Activated CD4-positive, alpha-beta T cell treated with anti-CD3 and anti-CD28 coated beads for 24 hours (primary cell): ENCODE results near the gene UBE2D2.

Experiments used
- DNase-seq, 2 donors: peaks; one replicate each; pipeline ENCODE4 v3.0.0-alpha.2; 2020; ENCODE audit warnings: low read depth in 2 of 2

The UBE2D2 gene

GRCh38 chr5:139660105-139660922 lies 99.2 kb downstream of the UBE2D2 start:
- DNase-seq = no peak

- DNase-seq = no peak
Measured at GRCh38 chr5:139660923-139661814, 100.0 kb downstream of the UBE2D2 start.

GRCh38 chr5:139662617-139663016 lies 101.5 kb downstream of the UBE2D2 start:
- DNase-seq = no peak

DNA sequence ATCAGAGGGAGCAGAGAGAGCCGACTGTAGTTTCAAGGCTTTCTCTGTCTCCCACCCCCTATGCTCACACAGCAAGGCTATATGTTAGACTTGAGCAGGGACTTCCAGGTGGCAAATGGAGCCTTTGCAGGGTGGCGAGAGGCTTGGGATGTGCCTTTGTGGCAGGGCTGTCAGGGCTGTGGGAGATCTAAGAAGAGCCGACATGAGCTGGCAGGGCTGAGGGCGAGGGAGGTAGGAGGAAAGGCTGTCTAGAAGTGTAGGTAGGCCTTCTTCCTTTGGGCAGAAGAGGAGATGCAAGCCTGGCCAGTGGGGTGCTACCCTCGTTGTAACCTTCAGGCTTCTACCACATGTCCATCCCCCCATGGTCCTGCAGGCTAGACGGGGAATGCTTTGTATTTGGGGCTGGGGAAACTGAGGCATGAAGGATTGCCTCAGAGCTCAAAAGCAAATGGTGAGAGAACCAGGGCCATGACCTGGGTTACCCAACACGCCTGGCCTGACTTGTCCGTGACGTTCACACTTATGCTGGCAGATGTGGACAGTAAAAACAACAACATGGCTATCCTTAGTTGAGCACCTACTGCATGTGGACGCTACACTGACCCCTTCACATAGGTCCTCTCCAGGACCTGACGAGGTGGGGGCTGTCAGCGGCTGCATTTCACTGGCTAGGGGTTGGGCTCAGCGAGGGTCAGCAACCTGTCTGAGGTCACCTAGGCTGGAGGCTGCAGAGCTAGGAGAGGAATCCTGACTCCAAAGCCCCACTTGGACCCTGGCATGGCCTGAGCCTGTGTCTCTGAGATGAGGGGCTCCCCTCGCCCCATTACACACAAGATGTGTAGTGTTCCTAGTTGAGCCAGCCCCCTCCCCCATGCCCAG lies 102.3 kb downstream of the UBE2D2 start:
- DNase-seq = no peak

GRCh38 chr5:139664086-139664693 lies 103.1 kb downstream of the UBE2D2 start:
- DNase-seq = no peak

DNA sequence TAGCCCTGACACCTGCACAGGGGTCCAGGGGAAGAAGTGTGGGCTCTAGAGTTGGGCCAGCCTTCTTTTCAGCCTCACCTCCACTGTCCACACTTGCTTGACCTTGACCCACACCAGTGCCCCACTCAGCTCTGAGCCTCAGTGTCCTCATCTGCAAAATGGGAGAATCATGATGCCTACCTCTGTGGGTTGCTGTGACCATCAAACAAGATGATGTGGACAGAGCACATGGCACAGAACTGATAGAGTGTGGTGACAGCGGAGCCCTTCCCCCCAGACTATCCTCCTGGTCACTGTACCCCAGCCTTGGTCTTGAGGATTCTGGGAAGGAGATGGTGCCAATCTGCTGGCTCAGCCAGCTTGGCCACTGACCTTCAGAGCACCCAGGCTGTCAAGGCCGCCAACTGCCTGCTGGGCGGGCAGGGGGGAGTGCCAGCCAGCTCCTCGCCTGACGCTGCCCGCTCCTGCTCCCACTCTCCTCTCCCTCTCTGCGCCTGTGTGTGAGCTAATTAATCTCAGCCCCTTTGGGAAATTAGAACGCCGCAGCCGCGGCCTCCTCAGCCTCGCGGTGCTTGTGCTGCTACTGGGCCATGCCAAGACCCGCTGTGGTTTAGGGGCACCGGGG lies 103.7 kb downstream of the UBE2D2 start:
- no peak for DNase-seq

- no peak for DNase-seq
Measured at GRCh38 chr5:139665626-139666025, 104.5 kb downstream of the UBE2D2 start.

GRCh38 chr5:139666551-139666950 lies 105.4 kb downstream of the UBE2D2 start:
- no peak for DNase-seq

DNA sequence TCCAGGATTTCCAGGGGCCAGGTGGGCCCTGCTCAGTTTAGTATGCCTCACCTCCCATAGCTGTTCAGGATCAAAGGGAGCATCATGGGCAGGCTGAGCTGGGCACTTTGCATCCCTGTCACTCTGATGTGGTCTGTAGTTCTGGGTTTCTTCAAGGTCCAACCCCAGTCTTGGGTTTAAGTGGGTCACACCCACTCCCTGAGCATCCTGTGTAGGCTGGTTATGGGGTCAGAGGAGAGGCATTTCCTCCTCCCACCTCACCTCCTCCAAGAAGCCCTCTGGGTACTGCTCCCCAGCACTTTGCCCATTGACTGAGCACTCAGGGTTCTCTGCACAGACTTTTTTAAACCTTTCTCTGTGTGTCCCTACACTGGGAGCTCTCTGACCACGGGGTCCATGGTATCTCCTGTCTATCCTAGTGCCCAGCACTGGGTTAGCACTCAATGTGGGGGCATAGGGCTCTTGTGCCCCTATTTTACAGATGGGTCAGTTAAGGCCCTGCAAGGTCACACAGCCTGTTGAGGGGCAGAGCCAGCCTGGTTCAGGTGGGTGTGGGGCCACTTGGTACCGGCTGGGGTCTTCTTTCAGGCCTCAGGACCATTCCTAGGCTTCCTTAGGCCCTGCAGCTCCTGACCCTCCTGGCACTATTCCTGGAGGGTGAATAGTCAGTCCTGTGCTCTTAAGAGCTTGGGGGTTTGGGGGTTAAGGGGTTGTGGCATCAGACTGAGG lies 106.0 kb downstream of the UBE2D2 start:
- DNase-seq = no peak

- DNase-seq = no peak
Measured at GRCh38 chr5:139667730-139668063, 106.6 kb downstream of the UBE2D2 start.

GRCh38 chr5:139668064-139668880 lies 107.1 kb downstream of the UBE2D2 start:
- no peak for DNase-seq

- DNase-seq = no peak
Measured at GRCh38 chr5:139668924-139669661, 108.0 kb downstream of the UBE2D2 start.

DNA sequence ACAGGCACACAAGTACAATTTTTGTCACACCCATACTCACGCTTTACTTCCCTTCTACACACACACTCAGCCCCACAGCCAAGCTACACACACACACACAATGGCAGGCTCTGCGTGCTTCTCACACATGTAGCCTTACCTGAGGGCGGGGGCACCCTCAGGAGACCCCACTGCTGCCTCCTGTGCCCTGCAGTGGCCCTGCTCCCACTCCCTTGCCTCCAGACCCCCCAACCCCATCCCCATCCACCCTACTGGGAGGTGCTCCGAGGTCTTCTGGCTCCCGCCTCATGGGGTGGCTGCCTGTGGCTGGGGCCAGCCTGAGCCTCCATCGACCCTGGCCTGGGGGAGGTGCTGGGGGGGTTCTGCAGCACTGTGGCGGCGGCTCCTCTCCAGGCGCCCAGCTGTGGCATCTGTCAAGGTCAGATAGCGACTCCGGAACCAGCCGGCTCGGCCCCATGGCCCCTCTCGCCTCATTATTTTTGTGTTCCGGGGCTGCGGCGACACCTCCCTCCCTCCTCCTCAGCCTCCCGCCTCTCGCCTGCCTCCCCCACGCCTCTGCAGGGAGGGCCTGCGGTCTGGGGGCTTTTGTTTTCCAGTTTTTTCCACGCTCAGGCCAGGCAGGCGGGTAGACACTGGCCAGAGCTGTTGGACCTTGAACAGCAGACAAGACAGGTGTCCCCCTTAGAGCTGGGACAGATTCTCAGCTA lies 108.7 kb downstream of the UBE2D2 start:
- DNase-seq = no peak

DNA sequence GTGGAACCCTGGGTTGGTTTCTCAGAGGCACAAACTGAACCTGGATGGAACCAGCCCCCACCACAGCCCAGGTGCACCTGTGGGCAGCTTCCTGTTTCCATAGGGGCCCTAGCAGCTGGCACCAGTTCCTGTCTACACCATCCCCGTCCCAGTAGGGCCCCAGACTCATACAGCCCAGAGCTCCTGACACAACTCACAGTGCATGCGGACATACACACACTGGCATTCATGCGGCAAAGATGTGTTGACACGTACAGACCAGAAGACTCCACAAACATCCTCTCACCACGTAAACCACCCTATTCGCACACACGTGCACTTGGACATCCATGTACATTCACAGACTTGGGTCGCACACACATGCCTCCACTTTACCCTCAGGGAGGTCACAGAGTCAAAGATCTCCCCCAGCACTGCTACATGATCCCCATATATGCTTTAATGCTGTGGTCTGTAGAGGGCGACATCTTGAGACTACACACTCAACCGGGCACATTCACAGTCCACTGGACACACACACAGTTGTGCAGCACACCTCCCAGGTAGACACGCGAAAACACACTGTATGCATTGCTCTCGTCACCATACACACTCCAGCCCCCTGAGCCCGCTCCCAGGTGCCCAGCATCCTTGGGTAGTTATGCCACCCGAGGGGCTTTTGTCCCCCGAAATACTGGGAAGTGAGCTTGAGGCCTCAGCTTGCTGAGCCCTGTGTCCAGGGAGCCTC lies 109.4 kb downstream of the UBE2D2 start:
- no peak for DNase-seq

GRCh38 chr5:139671096-139671841 lies 110.1 kb downstream of the UBE2D2 start:
- no peak for DNase-seq

- no peak for DNase-seq
Measured at GRCh38 chr5:139675213-139675612, 114.1 kb downstream of the UBE2D2 start.

- no peak for DNase-seq
Measured at GRCh38 chr5:139675825-139676224, 114.7 kb downstream of the UBE2D2 start.
